ENCODE measurements around the gene COPG2.

The COPG2 gene

DNA sequence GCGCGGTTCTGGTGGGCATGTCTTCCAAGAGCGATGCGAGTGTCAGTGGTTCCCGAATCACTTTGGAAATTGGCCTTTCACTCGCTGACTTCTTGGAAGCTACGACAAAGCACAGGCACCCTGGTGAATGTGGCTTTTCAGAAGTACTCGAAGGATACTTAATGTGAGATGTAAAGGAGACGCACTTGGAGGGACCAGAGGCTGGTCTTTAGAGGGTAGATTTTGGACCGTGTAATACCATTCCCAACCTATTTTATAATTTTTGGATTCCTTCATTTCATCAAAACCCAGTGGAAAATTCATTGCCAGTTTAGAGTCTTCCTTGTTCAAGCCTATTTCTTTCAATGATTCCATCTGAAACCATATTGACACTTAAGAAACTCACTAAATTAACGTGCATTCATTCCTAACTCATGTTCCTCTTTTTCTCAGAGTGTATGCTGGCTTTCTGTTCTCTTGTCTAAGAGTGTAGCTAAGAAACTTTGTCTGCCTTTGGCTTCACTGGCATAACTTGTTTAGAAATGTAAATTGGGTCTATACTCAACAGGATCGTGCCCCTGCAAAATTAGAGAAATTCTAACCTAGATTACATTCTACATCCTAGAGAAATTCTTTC, 645 bp upstream of the COPG2 start:
- Histone ChIP-seq H3F3A (ENCODE audit: insufficient read depth) (no peaks in the 10 kb centered on the region), H4K20me1 (ENCODE audit: low read depth, low read length) (no peaks in the 10 kb centered on the region), H3K27ac (ENCODE audit: low read depth, low read length) (no peak overlapping the region)

DNA sequence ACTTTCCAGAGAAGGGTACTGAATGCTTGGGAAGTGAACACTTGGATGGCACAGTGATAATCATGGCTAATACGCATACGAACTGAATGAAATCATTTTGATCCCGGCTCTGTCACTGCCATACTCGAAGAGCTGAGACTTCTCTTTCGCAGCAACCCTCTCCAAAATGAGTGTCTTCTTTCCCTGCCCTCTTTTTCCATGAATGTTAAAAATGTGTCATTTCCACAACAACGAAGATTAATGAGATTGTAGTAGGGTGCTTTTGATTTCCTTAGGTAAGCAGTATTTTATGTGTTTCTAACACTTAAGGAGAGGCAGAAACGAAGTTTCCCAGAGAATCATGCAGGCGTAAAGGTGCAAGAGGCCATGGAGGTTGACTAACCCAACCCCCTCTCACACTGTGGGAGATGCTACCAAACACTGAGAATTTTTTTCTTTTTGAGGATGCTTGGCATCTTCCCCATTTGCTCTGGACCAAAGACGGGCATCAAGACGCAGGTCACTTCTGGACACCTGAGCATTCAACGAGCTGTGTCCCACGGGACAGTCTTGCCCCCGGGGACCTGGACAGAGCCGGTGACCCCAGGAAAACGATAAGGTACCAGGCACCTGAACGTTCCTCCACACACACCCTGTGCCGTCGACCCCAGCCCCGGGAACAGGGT, 823 bp downstream of the COPG2 start:
- no peak overlapping the region for H3K27ac ChIP-seq (ENCODE audit: low read depth, low read length)
- peak overlapping the region; percentile 65 for H3K4me2 ChIP-seq (ENCODE audit: low read depth, low read length, poor library complexity, severe bottlenecking)
- no peaks in the 10 kb centered on the region for H3K9me3 ChIP-seq (ENCODE audit: insufficient read depth, low read length)
- H3K9me2 ChIP-seq (replicated peaks; ENCODE audit: insufficient read depth, low read length) = no peaks in the 10 kb centered on the region
- peak overlapping the region; percentile 94 for H2AFZ ChIP-seq (ENCODE audit: low read depth, low read length, severe bottlenecking)
- no peaks in the 10 kb centered on the region for H4K20me1 ChIP-seq (ENCODE audit: low read depth, low read length)
- no peaks in the 10 kb centered on the region for H3K79me2 ChIP-seq (ENCODE audit: insufficient read depth, low read length)
- H3K4me3 ChIP-seq (ENCODE audit: insufficient read depth, low read length, poor library complexity, severe bottlenecking) = peak overlapping the region; percentile 84
- no peaks in the 10 kb centered on the region for H3K27me3 ChIP-seq (ENCODE audit: low read length)
- H3K36me3 ChIP-seq (ENCODE audit: low read length) = peaks cover 6% of the 10 kb centered on the region; the same call in 1 of the 2 replicates
- H3K9ac ChIP-seq (ENCODE audit: low read length) = peak overlapping the region; percentile 82
- no peaks in the 10 kb centered on the region for H3F3A ChIP-seq (ENCODE audit: insufficient read depth)
- TF ChIP-seq, protein P1, sequence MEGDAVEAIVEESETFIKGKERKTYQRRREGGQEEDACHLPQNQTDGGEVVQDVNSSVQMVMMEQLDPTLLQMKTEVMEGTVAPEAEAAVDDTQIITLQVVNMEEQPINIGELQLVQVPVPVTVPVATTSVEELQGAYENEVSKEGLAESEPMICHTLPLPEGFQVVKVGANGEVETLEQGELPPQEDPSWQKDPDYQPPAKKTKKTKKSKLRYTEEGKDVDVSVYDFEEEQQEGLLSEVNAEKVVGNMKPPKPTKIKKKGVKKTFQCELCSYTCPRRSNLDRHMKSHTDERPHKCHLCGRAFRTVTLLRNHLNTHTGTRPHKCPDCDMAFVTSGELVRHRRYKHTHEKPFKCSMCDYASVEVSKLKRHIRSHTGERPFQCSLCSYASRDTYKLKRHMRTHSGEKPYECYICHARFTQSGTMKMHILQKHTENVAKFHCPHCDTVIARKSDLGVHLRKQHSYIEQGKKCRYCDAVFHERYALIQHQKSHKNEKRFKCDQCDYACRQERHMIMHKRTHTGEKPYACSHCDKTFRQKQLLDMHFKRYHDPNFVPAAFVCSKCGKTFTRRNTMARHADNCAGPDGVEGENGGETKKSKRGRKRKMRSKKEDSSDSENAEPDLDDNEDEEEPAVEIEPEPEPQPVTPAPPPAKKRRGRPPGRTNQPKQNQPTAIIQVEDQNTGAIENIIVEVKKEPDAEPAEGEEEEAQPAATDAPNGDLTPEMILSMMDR (IDR thresholded peaks at IDR 0.05; ENCODE audit: insufficient read depth, low read length, poor library complexity, severe bottlenecking) = no peak
- TF ChIP-seq EZH2phosphoT487 (conservative IDR thresholded peaks at IDR 0.05; ENCODE audit: low read length) = no peak

More for the DNA sequence above, 645 bp upstream of the COPG2 start:
- peaks cover 6% of the 10 kb centered on the region; the same call in 1 of the 2 replicates for H3K36me3 ChIP-seq (ENCODE audit: low read length)
- no peaks in the 10 kb centered on the region for H3K9me2 ChIP-seq (replicated peaks; ENCODE audit: insufficient read depth, low read length)
- no peaks in the 10 kb centered on the region for H3K9me3 ChIP-seq (ENCODE audit: insufficient read depth, low read length)
- H3K4me2 ChIP-seq (ENCODE audit: low read depth, low read length, poor library complexity, severe bottlenecking) = peak overlapping the region; percentile 81
- H2AFZ ChIP-seq (ENCODE audit: low read depth, low read length, severe bottlenecking) = peak overlapping the region; percentile 96
- TF ChIP-seq, protein P1 (IDR thresholded peaks at IDR 0.05; ENCODE audit: insufficient read depth, low read length, poor library complexity, severe bottlenecking) = no peak
- no peak for TF ChIP-seq EZH2phosphoT487 (conservative IDR thresholded peaks at IDR 0.05; ENCODE audit: low read length)
- H3K9ac ChIP-seq (ENCODE audit: low read length) = peak overlapping the region; percentile 82
- H3K27me3 ChIP-seq (ENCODE audit: low read length) = no peaks in the 10 kb centered on the region
- H3K79me2 ChIP-seq (ENCODE audit: insufficient read depth, low read length) = no peaks in the 10 kb centered on the region
- peak overlapping the region; percentile 81 for H3K4me3 ChIP-seq (ENCODE audit: insufficient read depth, low read length, poor library complexity, severe bottlenecking)

DNA sequence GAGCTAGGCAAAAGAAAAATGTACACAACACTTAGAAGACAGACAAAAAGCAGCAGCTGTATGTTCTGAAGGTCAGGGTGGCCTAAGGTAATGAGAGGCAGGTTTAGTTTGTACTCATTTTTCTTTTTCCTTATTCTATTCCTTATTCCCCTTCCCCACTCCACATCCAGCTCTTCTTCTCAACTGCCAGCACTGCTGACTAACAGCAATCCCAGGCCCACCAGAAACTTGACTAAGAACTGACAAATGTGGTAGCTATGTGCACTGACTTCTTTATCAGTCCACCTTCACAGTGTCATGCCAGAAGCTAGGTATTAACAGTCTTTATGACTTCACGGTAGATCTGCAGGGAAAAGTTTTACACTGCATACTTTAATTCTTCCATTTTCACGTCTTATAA, 6.1 kb downstream of the COPG2 start:
- no peaks in the 10 kb centered on the region for H3F3A ChIP-seq (ENCODE audit: insufficient read depth)
- no peak overlapping the region for H3K4me2 ChIP-seq (ENCODE audit: low read depth, low read length, poor library complexity, severe bottlenecking)
- H2AFZ ChIP-seq (ENCODE audit: low read depth, low read length, severe bottlenecking) = no peak overlapping the region
- no peaks in the 10 kb centered on the region for H4K20me1 ChIP-seq (ENCODE audit: low read depth, low read length)
- H3K9ac ChIP-seq (ENCODE audit: low read length) = no peak overlapping the region
- no peak overlapping the region for H3K27ac ChIP-seq (ENCODE audit: low read depth, low read length)
- no peak for TF ChIP-seq EZH2phosphoT487 (conservative IDR thresholded peaks at IDR 0.05; ENCODE audit: low read length)
- TF ChIP-seq, protein P1 (IDR thresholded peaks at IDR 0.05; ENCODE audit: insufficient read depth, low read length, poor library complexity, severe bottlenecking) = no peak
- H3K79me2 ChIP-seq (ENCODE audit: insufficient read depth, low read length) = no peaks in the 10 kb centered on the region
- no peak overlapping the region for H3K4me3 ChIP-seq (ENCODE audit: insufficient read depth, low read length, poor library complexity, severe bottlenecking)
- H3K9me2 ChIP-seq (replicated peaks; ENCODE audit: insufficient read depth, low read length) = no peaks in the 10 kb centered on the region
- H3K27me3 ChIP-seq (ENCODE audit: low read length) = no peaks in the 10 kb centered on the region
- peaks cover 11% of the 10 kb centered on the region for H3K36me3 ChIP-seq (ENCODE audit: low read length)
- no peaks in the 10 kb centered on the region for H3K9me3 ChIP-seq (ENCODE audit: insufficient read depth, low read length)
